Measurements from ENCODE around the gene NECAB2. TPM values are rescaled to one million over a fixed set of nuclear protein-coding genes. Genes with fewer than 3 reads are reported as not detected.

Gene NECAB2
- not detected in 2 replicates for total RNA-seq (2012; rRNA removed)

- Histone ChIP-seq H3K27me3 (ENCODE audit: control insufficient read depth, insufficient read depth, low read length) (peaks cover 15% of the 10 kb centered on the region), H3K4me1 (ENCODE audit: control insufficient read depth, insufficient read depth, low read length) (no peaks in the 10 kb centered on the region), H3K36me3 (ENCODE audit: insufficient read depth, low read length) (peaks cover 10% of the 10 kb centered on the region), H3K9me3 (replicated peaks; ENCODE audit: low read length) (no peaks in the 10 kb centered on the region), H3K4me2 (ENCODE audit: low read length) (peak within 1 kb of the TSS; percentile 59), H3K9ac (ENCODE audit: low read depth, low read length) (no peak within 1 kb of the TSS), H3K4me3 (ENCODE audit: low read length) (no peak within 1 kb of the TSS)
Measured at GRCh38 chr16:83967838-83968305, at the start of gene NECAB2. Gene NECAB2 (plus strand): TSS chr16:83968244. CDS start chr16:83968649, 405 bp downstream.

- H3K4me3 ChIP-seq (ENCODE audit: low read length): no peak overlapping the region
- H3K4me2 ChIP-seq (ENCODE audit: low read length): no peak overlapping the region
- no peaks in the 10 kb centered on the region for H3K9me3 ChIP-seq (replicated peaks; ENCODE audit: low read length)
- no peak overlapping the region for H3K9ac ChIP-seq (ENCODE audit: low read depth, low read length)
- peaks cover 18% of the 10 kb centered on the region for H3K36me3 ChIP-seq (ENCODE audit: insufficient read depth, low read length)
- H3K4me1 ChIP-seq (ENCODE audit: control insufficient read depth, insufficient read depth, low read length): no peaks in the 10 kb centered on the region
- H3K27me3 ChIP-seq (ENCODE audit: control insufficient read depth, insufficient read depth, low read length): no peaks in the 10 kb centered on the region
Measured at GRCh38 chr16:83920894-83921491, 47.1 kb upstream of the NECAB2 start.

- H3K36me3 ChIP-seq (ENCODE audit: insufficient read depth, low read length): peaks cover 8% of the 10 kb centered on the region
- H3K9me3 ChIP-seq (replicated peaks; ENCODE audit: low read length): no peaks in the 10 kb centered on the region
- no peak overlapping the region for H3K9ac ChIP-seq (ENCODE audit: low read depth, low read length)
Measured at GRCh38 chr16:83923581-83924365, 44.3 kb upstream of the NECAB2 start.

GRCh38 chr16:83924686-83925085, 43.4 kb upstream of the NECAB2 start:
- no peak overlapping the region for H3K4me2 ChIP-seq (ENCODE audit: low read length)
- no peaks in the 10 kb centered on the region for H3K9me3 ChIP-seq (replicated peaks; ENCODE audit: low read length)
- H3K4me1 ChIP-seq (ENCODE audit: control insufficient read depth, insufficient read depth, low read length): peaks cover 17% of the 10 kb centered on the region
- no peak overlapping the region for H3K4me3 ChIP-seq (ENCODE audit: low read length)
- peaks cover 3% of the 10 kb centered on the region for H3K36me3 ChIP-seq (ENCODE audit: insufficient read depth, low read length)
- no peak overlapping the region for H3K9ac ChIP-seq (ENCODE audit: low read depth, low read length)
- H3K27me3 ChIP-seq (ENCODE audit: control insufficient read depth, insufficient read depth, low read length): no peaks in the 10 kb centered on the region

More at GRCh38 chr16:83923581-83924365, 44.3 kb upstream of the NECAB2 start:
- Histone ChIP-seq H3K27me3 (ENCODE audit: control insufficient read depth, insufficient read depth, low read length) (no peaks in the 10 kb centered on the region), H3K4me2 (ENCODE audit: low read length) (no peak overlapping the region), H3K4me3 (ENCODE audit: low read length) (no peak overlapping the region), H3K4me1 (ENCODE audit: control insufficient read depth, insufficient read depth, low read length) (peaks cover 15% of the 10 kb centered on the region)

- H3K9me3 ChIP-seq (replicated peaks; ENCODE audit: low read length): no peaks in the 10 kb centered on the region
- peaks cover 17% of the 10 kb centered on the region for H3K4me1 ChIP-seq (ENCODE audit: control insufficient read depth, insufficient read depth, low read length)
- no peak overlapping the region for H3K9ac ChIP-seq (ENCODE audit: low read depth, low read length)
- H3K27me3 ChIP-seq (ENCODE audit: control insufficient read depth, insufficient read depth, low read length): no peaks in the 10 kb centered on the region
- H3K4me2 ChIP-seq (ENCODE audit: low read length): no peak overlapping the region
- H3K4me3 ChIP-seq (ENCODE audit: low read length): no peak overlapping the region
- no peaks in the 10 kb centered on the region for H3K36me3 ChIP-seq (ENCODE audit: insufficient read depth, low read length)
Measured at GRCh38 chr16:83925095-83925905, 42.7 kb upstream of the NECAB2 start.

GRCh38 chr16:83925957-83926725, 41.9 kb upstream of the NECAB2 start:
- Histone ChIP-seq H3K27me3 (ENCODE audit: control insufficient read depth, insufficient read depth, low read length) (no peaks in the 10 kb centered on the region), H3K4me3 (ENCODE audit: low read length) (no peak overlapping the region), H3K9ac (ENCODE audit: low read depth, low read length) (no peak overlapping the region)

GRCh38 chr16:83926726-83927397, 41.2 kb upstream of the NECAB2 start:
- Histone ChIP-seq H3K4me2 (ENCODE audit: low read length) (peak overlapping the region; percentile 65), H3K27me3 (ENCODE audit: control insufficient read depth, insufficient read depth, low read length) (no peaks in the 10 kb centered on the region), H3K4me3 (ENCODE audit: low read length) (no peak overlapping the region), H3K36me3 (ENCODE audit: insufficient read depth, low read length) (no peaks in the 10 kb centered on the region), H3K9me3 (replicated peaks; ENCODE audit: low read length) (no peaks in the 10 kb centered on the region), H3K4me1 (ENCODE audit: control insufficient read depth, insufficient read depth, low read length) (peaks cover 17% of the 10 kb centered on the region), H3K9ac (ENCODE audit: low read depth, low read length) (no peak overlapping the region)

More at GRCh38 chr16:83925957-83926725, 41.9 kb upstream of the NECAB2 start:
- no peaks in the 10 kb centered on the region for H3K9me3 ChIP-seq (replicated peaks; ENCODE audit: low read length)
- H3K36me3 ChIP-seq (ENCODE audit: insufficient read depth, low read length): no peaks in the 10 kb centered on the region
- peak overlapping the region; percentile 51 for H3K4me2 ChIP-seq (ENCODE audit: low read length)
- H3K4me1 ChIP-seq (ENCODE audit: control insufficient read depth, insufficient read depth, low read length): peaks cover 17% of the 10 kb centered on the region

- H3K4me1 ChIP-seq (ENCODE audit: control insufficient read depth, insufficient read depth, low read length): peaks cover 20% of the 10 kb centered on the region
- no peak overlapping the region for H3K9ac ChIP-seq (ENCODE audit: low read depth, low read length)
- no peaks in the 10 kb centered on the region for H3K9me3 ChIP-seq (replicated peaks; ENCODE audit: low read length)
- H3K4me3 ChIP-seq (ENCODE audit: low read length): no peak overlapping the region
- no peak overlapping the region for H3K4me2 ChIP-seq (ENCODE audit: low read length)
- no peaks in the 10 kb centered on the region for H3K36me3 ChIP-seq (ENCODE audit: insufficient read depth, low read length)
- H3K27me3 ChIP-seq (ENCODE audit: control insufficient read depth, insufficient read depth, low read length): peaks cover 3% of the 10 kb centered on the region
Measured at GRCh38 chr16:83928341-83929055, 39.5 kb upstream of the NECAB2 start.

GRCh38 chr16:83929811-83930555, 38.1 kb upstream of the NECAB2 start:
- Histone ChIP-seq H3K9ac (ENCODE audit: low read depth, low read length) (no peak overlapping the region), H3K27me3 (ENCODE audit: control insufficient read depth, insufficient read depth, low read length) (peaks cover 15% of the 10 kb centered on the region), H3K36me3 (ENCODE audit: insufficient read depth, low read length) (no peaks in the 10 kb centered on the region), H3K9me3 (replicated peaks; ENCODE audit: low read length) (no peaks in the 10 kb centered on the region), H3K4me2 (ENCODE audit: low read length) (no peak overlapping the region), H3K4me1 (ENCODE audit: control insufficient read depth, insufficient read depth, low read length) (peaks cover 24% of the 10 kb centered on the region), H3K4me3 (ENCODE audit: low read length) (no peak overlapping the region)

Data from skeletal muscle satellite cell (primary cell).